ENCODE results near the gene XPNPEP1.

Gene XPNPEP1

DNA sequence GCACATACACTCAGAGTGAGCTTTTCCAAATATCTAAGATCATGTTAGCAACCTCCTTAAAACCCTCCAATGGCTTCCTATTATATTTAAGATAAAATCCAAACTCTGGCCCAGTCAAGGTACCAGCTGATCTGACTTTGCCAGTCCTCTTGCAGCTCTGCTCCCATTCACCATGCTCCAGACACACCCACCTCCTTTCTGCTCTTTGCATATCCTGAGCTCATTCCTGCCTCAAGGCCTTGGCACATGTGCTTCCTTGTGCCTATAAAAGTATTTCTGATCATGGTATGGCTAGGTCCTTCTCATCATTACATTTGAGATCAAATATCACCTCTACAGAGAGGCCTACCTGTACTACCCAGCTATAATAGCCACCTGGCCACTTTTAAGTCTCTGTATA lies 27.5 kb downstream of the XPNPEP1 start:
- Histone ChIP-seq H3K4me3 (IDR thresholded peaks at IDR 0.05; ENCODE audit: insufficient read depth, low read depth, low read length) (no peak overlapping the region), H3K9ac (peak overlapping the region; percentile 40; the same call in 1 of the 2 replicates), H3K4me2 (peak overlapping the region; percentile 54), H4K20me1 (ENCODE audit: insufficient read depth) (no peaks in the 10 kb centered on the region), H3K79me2 (ENCODE audit: insufficient read depth, low read depth) (peaks cover 63% of the 10 kb centered on the region), H2AFZ (ENCODE audit: low read depth) (no peak overlapping the region), H3K36me3 (ENCODE audit: insufficient read depth) (no peaks in the 10 kb centered on the region), H3K27me3 (ENCODE audit: insufficient read depth, low read depth) (no peaks in the 10 kb centered on the region), H3K4me1 (ENCODE audit: low read depth, poor library complexity, severe bottlenecking) (peaks cover 100% of the 10 kb centered on the region), H3K27ac (peak overlapping the region; percentile 99)
- TF ChIP-seq, protein P1, sequence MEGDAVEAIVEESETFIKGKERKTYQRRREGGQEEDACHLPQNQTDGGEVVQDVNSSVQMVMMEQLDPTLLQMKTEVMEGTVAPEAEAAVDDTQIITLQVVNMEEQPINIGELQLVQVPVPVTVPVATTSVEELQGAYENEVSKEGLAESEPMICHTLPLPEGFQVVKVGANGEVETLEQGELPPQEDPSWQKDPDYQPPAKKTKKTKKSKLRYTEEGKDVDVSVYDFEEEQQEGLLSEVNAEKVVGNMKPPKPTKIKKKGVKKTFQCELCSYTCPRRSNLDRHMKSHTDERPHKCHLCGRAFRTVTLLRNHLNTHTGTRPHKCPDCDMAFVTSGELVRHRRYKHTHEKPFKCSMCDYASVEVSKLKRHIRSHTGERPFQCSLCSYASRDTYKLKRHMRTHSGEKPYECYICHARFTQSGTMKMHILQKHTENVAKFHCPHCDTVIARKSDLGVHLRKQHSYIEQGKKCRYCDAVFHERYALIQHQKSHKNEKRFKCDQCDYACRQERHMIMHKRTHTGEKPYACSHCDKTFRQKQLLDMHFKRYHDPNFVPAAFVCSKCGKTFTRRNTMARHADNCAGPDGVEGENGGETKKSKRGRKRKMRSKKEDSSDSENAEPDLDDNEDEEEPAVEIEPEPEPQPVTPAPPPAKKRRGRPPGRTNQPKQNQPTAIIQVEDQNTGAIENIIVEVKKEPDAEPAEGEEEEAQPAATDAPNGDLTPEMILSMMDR (conservative IDR thresholded peaks at IDR 0.05; ENCODE audit: low read depth, low read length), result no peak

DNA sequence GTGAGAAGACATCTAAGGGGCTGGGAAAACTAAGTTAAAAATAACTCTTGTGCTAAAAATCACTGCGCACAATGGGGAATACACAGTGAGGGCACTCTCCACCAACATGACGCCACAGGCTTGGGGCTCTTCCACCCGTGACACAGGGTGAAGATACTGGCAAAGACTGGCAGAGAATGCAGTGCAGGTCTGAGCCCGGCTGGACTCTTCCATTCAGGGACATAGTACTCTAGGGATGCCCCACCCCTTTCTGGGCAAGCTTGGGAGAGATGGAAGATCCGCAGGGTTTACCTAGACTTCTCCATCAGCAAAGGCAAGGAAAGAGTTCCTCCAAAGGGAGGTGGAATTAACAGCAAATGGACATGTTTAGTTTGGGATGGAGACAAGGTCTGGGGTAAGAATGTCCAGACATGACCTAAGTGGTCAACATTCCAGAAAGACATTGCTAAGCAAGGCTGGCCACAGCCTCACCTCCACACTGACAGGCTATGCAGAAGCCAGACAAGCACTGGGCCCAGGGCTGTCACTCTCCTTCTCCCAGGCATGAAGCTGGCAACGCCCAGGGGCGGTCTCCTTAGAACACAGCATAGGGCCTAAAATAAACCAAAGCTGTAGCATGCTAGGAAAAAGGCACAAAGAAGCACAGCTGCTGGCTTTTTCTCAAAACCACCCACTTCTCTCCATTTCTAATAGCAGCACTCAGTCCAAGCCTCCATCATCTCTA lies 28.1 kb downstream of the XPNPEP1 start:
- H3K27ac ChIP-seq, result peak overlapping the region; percentile 99
- H3K79me2 ChIP-seq (ENCODE audit: insufficient read depth, low read depth), result peaks cover 61% of the 10 kb centered on the region

DNA sequence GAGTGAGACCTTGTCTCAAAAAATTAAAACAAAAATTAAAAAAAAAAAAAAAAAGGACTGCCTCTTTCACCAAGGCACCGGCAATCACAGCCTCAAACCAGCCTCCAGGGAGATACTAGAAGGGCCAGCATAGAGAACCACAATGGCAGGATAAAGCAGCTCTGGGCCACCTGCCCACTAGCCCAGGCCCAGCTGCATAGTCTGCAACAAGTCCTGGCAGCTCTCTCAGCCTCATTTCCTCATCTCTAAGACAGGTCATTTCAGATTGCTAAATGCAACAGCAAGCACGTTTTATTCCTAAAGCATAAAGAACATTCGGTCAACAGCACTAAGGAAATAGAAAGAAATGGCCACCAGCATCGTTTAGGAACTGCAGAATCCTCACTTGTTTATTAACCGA lies 28.8 kb downstream of the XPNPEP1 start:
- H3K79me2 ChIP-seq (ENCODE audit: insufficient read depth, low read depth), result peaks cover 60% of the 10 kb centered on the region
- peak overlapping the region; percentile 54 for H3K4me2 ChIP-seq
- no peak overlapping the region for H3K4me3 ChIP-seq (IDR thresholded peaks at IDR 0.05; ENCODE audit: insufficient read depth, low read depth, low read length)
- H3K36me3 ChIP-seq (ENCODE audit: insufficient read depth), result no peaks in the 10 kb centered on the region
- peaks cover 100% of the 10 kb centered on the region for H3K4me1 ChIP-seq (ENCODE audit: low read depth, poor library complexity, severe bottlenecking)
- no peaks in the 10 kb centered on the region for H4K20me1 ChIP-seq (ENCODE audit: insufficient read depth)
- TF ChIP-seq, protein P1 (conservative IDR thresholded peaks at IDR 0.05; ENCODE audit: low read depth, low read length), result no peak
- no peak overlapping the region; the same call in 1 of the 2 replicates for H2AFZ ChIP-seq (ENCODE audit: low read depth)
- peak overlapping the region; percentile 40; the same call in 1 of the 2 replicates for H3K9ac ChIP-seq
- peak overlapping the region; percentile 99 for H3K27ac ChIP-seq
- H3K27me3 ChIP-seq (ENCODE audit: insufficient read depth, low read depth), result no peaks in the 10 kb centered on the region

More for the DNA sequence above, 28.1 kb downstream of the XPNPEP1 start:
- no peaks in the 10 kb centered on the region for H3K36me3 ChIP-seq (ENCODE audit: insufficient read depth)
- no peak overlapping the region for H3K4me3 ChIP-seq (IDR thresholded peaks at IDR 0.05; ENCODE audit: insufficient read depth, low read depth, low read length)
- H4K20me1 ChIP-seq (ENCODE audit: insufficient read depth), result no peaks in the 10 kb centered on the region
- peak overlapping the region; percentile 54 for H3K4me2 ChIP-seq
- no peak overlapping the region; the same call in 1 of the 2 replicates for H2AFZ ChIP-seq (ENCODE audit: low read depth)
- no peaks in the 10 kb centered on the region for H3K27me3 ChIP-seq (ENCODE audit: insufficient read depth, low read depth)
- TF ChIP-seq, protein P1 (conservative IDR thresholded peaks at IDR 0.05; ENCODE audit: low read depth, low read length), result no peak
- H3K4me1 ChIP-seq (ENCODE audit: low read depth, poor library complexity, severe bottlenecking), result peaks cover 100% of the 10 kb centered on the region
- peak overlapping the region; percentile 40; the same call in 1 of the 2 replicates for H3K9ac ChIP-seq

DNA sequence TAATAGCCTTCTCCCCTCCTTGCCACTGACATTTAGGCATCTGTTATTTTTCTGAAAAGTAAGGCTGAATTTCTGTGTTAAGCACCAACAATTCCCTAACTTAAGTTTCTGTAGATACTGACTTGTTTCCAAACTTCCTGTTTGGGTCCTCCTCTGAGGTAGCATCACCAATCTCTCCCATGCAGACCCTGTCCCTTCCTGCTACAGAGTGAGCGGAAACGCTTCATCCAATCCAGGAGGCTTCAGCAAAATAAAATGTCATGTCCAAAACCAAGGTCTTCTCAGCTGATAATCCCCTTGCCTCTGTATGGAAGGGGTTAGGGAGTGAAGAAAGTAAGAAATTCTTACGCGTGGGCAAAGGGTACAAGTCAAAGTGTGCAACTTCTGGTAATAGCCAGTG lies 29.9 kb downstream of the XPNPEP1 start:
- TF ChIP-seq, protein P1 (conservative IDR thresholded peaks at IDR 0.05; ENCODE audit: low read depth, low read length), result no peak
- Histone ChIP-seq H3K27ac (peak overlapping the region; percentile 99), H4K20me1 (ENCODE audit: insufficient read depth) (no peaks in the 10 kb centered on the region), H3K79me2 (ENCODE audit: insufficient read depth, low read depth) (peaks cover 60% of the 10 kb centered on the region), H3K36me3 (ENCODE audit: insufficient read depth) (no peaks in the 10 kb centered on the region), H3K27me3 (ENCODE audit: insufficient read depth, low read depth) (no peaks in the 10 kb centered on the region), H3K4me1 (ENCODE audit: low read depth, poor library complexity, severe bottlenecking) (peaks cover 100% of the 10 kb centered on the region), H3K9ac (peak overlapping the region; percentile 40; the same call in 1 of the 2 replicates), H2AFZ (ENCODE audit: low read depth) (no peak overlapping the region), H3K4me3 (IDR thresholded peaks at IDR 0.05; ENCODE audit: insufficient read depth, low read depth, low read length) (no peak overlapping the region), H3K4me2 (peak overlapping the region; percentile 54)

All from KMS-11 (cell line).